ENCODE data around the gene CCKAR.

DNA sequence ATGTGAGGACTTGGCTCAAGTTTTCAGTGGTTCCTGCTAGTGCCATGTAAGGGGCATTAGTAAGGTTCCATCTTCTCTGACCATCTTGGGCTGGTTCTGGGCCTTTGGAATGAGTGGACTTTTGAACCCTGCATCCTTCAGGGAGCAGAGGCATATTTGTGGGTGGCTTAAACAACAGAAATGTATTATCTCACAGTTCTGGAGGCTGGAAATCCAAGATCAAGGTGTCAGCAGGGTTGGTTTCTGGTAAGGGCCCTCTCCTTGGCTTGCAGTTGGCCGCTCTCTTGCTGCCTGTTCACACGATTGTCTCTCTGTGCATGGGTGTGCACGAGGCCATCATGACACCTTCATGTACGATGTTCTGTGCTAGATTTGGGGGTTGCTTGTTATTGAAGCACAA lies 21.3 kb downstream of the CCKAR start:
- TF ChIP-seq, protein P1, sequence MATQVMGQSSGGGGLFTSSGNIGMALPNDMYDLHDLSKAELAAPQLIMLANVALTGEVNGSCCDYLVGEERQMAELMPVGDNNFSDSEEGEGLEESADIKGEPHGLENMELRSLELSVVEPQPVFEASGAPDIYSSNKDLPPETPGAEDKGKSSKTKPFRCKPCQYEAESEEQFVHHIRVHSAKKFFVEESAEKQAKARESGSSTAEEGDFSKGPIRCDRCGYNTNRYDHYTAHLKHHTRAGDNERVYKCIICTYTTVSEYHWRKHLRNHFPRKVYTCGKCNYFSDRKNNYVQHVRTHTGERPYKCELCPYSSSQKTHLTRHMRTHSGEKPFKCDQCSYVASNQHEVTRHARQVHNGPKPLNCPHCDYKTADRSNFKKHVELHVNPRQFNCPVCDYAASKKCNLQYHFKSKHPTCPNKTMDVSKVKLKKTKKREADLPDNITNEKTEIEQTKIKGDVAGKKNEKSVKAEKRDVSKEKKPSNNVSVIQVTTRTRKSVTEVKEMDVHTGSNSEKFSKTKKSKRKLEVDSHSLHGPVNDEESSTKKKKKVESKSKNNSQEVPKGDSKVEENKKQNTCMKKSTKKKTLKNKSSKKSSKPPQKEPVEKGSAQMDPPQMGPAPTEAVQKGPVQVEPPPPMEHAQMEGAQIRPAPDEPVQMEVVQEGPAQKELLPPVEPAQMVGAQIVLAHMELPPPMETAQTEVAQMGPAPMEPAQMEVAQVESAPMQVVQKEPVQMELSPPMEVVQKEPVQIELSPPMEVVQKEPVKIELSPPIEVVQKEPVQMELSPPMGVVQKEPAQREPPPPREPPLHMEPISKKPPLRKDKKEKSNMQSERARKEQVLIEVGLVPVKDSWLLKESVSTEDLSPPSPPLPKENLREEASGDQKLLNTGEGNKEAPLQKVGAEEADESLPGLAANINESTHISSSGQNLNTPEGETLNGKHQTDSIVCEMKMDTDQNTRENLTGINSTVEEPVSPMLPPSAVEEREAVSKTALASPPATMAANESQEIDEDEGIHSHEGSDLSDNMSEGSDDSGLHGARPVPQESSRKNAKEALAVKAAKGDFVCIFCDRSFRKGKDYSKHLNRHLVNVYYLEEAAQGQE (IDR thresholded peaks at IDR 0.05; ENCODE audit: insufficient read depth in 1 of 2, low read depth in 2 of 2, low read length in 2 of 2), result no peak
- TF ChIP-seq SIN3A (IDR thresholded peaks at IDR 0.05; ENCODE audit: borderline replicate concordance, insufficient read depth, low read length) (no peak), POLR2AphosphoS5 (IDR thresholded peaks at IDR 0.05; ENCODE audit: low read depth, low read length) (no peak), TAF1 (IDR thresholded peaks at IDR 0.05; ENCODE audit: borderline replicate concordance, insufficient read depth, low read length) (no peak)

Measured in PFSK-1 (cell line).